Activated CD4-positive, alpha-beta memory T cell treated with anti-CD3 and anti-CD28 coated beads, Interleukin-2, amount 10 ng/mL, durations not matched to agents 7 days and 5 days (primary cell): Measurements from ENCODE around the gene SNPH. TPM values are rescaled to one million over a fixed set of nuclear protein-coding genes. Genes with fewer than 3 reads are reported as not detected.
A peak's percentile ranks its signal among the peaks of the same experiment; 100 is the strongest.

ENCODE experiments used
- CTCF ChIA-PET: fragments of 350-600 bp; sonication (Branson Sonifier 250); formaldehyde crosslinking; loops from one replicate; lab custom pipeline; 2021; ENCODE audit warnings: antibody characterized with exemption, inconsistent platforms; lab: Charles Lee
- POLR2A ChIA-PET: fragments of 350-600 bp; sonication (Branson Sonifier 250); formaldehyde crosslinking; loops from one replicate; lab custom pipeline; 2021; ENCODE audit warnings: antibody characterized with exemption; lab: Charles Lee
- DNase-seq: peaks from one replicate; pipeline ENCODE4 v3.0.0-alpha.2; 2020
- H3K27ac Mint-ChIP-seq: one replicate; pipeline ENCODE4 v1.8.0; 2021; ENCODE audit warnings: mild to moderate bottlenecking, mixed read lengths
- H3K27me3 Mint-ChIP-seq: one replicate; pipeline ENCODE4 v1.8.0; 2021; ENCODE audit warnings: mixed read lengths
- H3K36me3 Mint-ChIP-seq: one replicate; pipeline ENCODE4 v1.8.0; 2021; ENCODE audit warnings: low read depth, mixed read lengths
- H3K4me1 Mint-ChIP-seq: one replicate; pipeline ENCODE4 v1.8.0; 2021; ENCODE audit warnings: mixed read lengths
- H3K4me3 Mint-ChIP-seq: one replicate; pipeline ENCODE4 v1.8.0; 2021; ENCODE audit warnings: mild to moderate bottlenecking, mixed read lengths
- H3K9me3 Mint-ChIP-seq: one replicate; pipeline ENCODE4 v1.8.0; 2021; ENCODE audit warnings: mixed read lengths
- total RNA-seq, 2 experiments: library from RNA; stranded (reverse); gene quantifications; one replicate each; pipeline ENCODE4 v1.2.3, GENCODE V29; 2021

SNPH gene
- total RNA-seq, 2 experiments from 2014 or later: 2.9 to 3.0 TPM

DNA sequence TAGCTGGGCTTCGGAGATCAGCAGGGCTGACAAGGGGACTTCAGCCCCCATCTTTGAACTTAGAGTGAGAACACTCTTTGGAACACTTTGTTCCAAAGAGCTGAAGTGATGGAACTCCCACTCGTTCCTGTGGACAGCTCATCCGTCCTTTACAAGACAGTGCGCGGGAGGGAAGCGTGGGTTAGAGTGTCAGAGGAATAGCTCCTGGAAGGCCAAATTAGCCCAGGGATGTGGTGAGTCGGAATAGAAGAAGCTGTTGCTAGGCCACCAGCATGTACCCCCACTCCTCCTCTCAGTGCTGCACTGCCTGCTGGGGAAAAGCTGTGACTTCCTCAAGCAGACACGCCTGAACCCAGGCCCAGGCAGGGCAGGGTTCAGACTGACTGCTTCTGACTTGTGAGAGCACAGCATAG lies 61.2 kb downstream of the SNPH start:
- H3K36me3 Mint-ChIP-seq: peaks cover 20% of the 10 kb centered on the region
- DNase-seq: peak; percentile 18
- H3K27me3 Mint-ChIP-seq: no peaks in the 10 kb centered on the region
- POLR2A ChIA-PET: interaction anchor here (1.0 to 4.3 kb wide), 8 partner anchors 26 to 208 kb away, joined by 3 to 47 read pairs (median 7); partner anchors contain the start of genes FKBP1A and NSFL1C
- H3K4me1 Mint-ChIP-seq: peaks cover 37% of the 10 kb centered on the region
- H3K27ac Mint-ChIP-seq: peak overlapping the region; percentile 57
- H3K9me3 Mint-ChIP-seq: no peaks in the 10 kb centered on the region
- CTCF ChIA-PET: interaction anchor here (0.7 to 1.3 kb wide), 6 partner anchors 12 to 64 kb away, joined by 3 to 4 read pairs (median 3); no protein-coding TSS in a partner anchor
- peak overlapping the region; percentile 25 for H3K4me3 Mint-ChIP-seq

DNA sequence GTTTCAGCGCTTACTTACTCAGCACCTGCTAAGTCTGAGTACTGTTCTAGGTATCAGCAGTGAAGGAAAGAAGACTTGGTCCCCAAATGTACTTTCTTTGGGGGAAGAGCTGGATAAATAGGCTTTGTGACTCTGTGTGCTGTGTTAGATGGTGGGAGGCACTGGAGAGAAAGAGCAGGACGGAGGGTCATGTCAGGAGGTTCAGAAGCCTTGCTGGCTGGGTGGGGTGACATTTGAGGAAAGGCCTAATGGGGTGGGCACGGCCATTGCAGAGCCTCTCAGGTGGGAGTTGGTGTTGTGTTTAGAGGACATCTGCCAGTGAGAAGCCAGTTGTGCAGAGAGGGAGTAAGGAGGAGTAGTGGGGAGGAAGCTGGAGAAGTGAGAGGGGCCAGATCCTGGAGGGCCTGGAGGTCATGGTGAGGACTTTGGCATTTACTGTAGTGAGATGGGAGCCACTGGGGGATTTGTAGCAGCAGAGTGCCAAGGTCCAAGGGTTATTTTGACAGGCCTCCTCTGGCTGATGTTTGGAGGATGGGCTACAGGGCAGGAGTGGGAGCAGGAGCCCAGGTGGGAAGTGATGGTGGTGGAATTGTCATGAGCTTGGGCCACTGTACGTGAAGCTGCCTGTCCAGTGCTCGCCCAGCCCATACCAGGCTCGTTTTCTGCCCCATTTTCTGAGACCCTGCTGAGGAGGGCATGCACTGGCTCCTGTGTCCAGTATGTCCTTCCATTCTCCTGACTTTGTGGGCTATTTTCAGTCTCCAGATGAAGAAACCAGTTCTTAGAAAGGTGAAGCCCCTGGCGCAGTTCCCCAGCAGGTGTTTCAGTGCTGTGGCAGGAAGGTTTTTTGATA lies 62.0 kb downstream of the SNPH start:
- CTCF ChIA-PET: interaction anchor here (0.6 to 2.8 kb wide), 7 partner anchors 13 to 509 kb away, joined by 3 to 9 read pairs (median 3); no protein-coding TSS in a partner anchor
- Mint-ChIP-seq H3K9me3 (no peaks in the 10 kb centered on the region), H3K27me3 (no peaks in the 10 kb centered on the region), H3K27ac (peak overlapping the region; percentile 57), H3K4me3 (no peak overlapping the region), H3K36me3 (peaks cover 27% of the 10 kb centered on the region), H3K4me1 (peaks cover 45% of the 10 kb centered on the region)
- POLR2A ChIA-PET: interaction anchor here (1.0 to 4.3 kb wide), 8 partner anchors 27 to 1030 kb away, joined by 3 to 47 read pairs (median 4); partner anchors contain the start of genes FKBP1A and NSFL1C
- DNase-seq: peak; percentile 12

DNA sequence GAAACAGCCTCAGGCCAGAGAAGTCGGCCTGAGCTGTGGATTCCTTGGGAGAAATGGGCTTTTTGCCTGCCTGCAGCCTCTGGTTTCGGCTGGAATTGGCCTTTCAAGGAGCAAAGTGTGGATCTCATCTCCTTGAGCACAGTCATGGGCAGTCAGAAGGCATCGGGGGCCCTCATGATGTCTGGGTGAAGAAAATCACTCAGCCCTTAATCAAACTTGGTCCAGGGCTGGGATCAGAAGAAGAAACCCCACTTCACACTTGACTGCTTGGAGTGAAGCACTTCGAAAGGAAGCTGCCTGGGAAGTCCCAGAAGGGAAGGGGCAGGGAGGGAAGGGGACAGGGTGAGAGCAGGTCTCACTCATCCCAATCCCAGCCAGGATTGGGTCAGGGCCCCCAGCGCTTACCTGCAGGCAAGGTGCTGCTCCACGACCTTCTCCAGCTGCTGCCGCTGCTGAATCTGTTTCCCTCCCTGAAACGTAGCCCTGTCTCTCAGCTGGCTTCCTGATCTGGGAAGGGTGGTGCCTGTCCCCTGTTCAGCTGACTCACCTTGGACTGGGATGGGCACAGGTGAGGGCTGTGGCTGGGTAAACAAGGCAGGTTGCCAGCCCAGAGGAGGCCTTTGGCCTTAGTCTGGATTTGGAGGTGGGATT lies 62.7 kb downstream of the SNPH start, which contains the start of gene SDCBP2:
Gene SDCBP2, minus strand, starts transcription at position 460 of the 651 bp plus-strand sequence. CDS start 8,723 bp downstream, outside the sequence.
- Mint-ChIP-seq H3K27me3 (no peaks in the 10 kb centered on the region), H3K9me3 (no peaks in the 10 kb centered on the region), H3K36me3 (peaks cover 27% of the 10 kb centered on the region), H3K4me1 (peaks cover 43% of the 10 kb centered on the region), H3K27ac (peak within 1 kb of the TSS; percentile 84), H3K4me3 (no peak within 1 kb of the TSS)
- peak; percentile 15 for DNase-seq
- ChIA-PET CTCF (interaction anchor here (0.8 to 2.8 kb wide), 2 partner anchors 33 to 108 kb away, joined by 4 to 9 read pairs; no protein-coding TSS in a partner anchor), POLR2A (interaction anchor here (1.0 to 4.3 kb wide), 7 partner anchors 29 to 1030 kb away, joined by 3 to 47 read pairs (median 4); partner anchors contain the start of gene FKBP1A)

GRCh38 chr20:1330075-1330830 lies 64.2 kb downstream of the SNPH start:
- Mint-ChIP-seq H3K4me1 (peaks cover 49% of the 10 kb centered on the region), H3K9me3 (no peaks in the 10 kb centered on the region), H3K27ac (peak overlapping the region; percentile 84), H3K27me3 (no peaks in the 10 kb centered on the region), H3K4me3 (no peak overlapping the region), H3K36me3 (peaks cover 27% of the 10 kb centered on the region)
- POLR2A ChIA-PET: interaction anchor here (0.8 to 1.4 kb wide), 5 partner anchors 41 to 137 kb away, joined by 3 to 4 read pairs (median 4); partner anchors contain the start of gene NSFL1C
- DNase-seq: peak; percentile 55
- CTCF ChIA-PET: interaction anchor here (0.7 to 2.8 kb wide), 2 partner anchors 14 to 107 kb away, joined by 3 to 9 read pairs; no protein-coding TSS in a partner anchor

DNA sequence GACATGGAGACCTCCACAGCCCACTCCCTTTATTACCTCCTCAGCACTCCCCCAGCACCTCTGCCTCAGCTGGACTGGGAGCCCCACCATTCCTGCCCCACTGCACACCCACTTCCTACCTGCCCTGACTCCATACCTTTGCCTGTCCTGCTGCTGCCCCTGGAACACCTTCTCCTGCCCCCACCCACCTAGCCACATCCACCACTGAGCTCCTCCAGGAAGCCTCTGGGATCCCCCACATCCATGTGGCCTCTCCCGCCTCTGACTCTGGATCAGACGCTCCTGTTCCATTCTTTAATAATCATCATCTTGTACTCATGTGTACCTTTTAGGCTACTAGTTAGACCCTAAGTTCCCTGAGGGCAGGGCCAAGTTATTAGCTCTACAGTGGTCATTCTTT lies 65.0 kb downstream of the SNPH start:
- POLR2A ChIA-PET: interaction anchor here (0.8 to 1.4 kb wide), 2 partner anchors 40 to 60 kb away, joined by 3 to 4 read pairs; no protein-coding TSS in a partner anchor
- CTCF ChIA-PET: interaction anchor here (2.8 kb wide), 1 partner anchor 106 kb away, joined by 9 read pairs; no protein-coding TSS in a partner anchor
- H3K4me1 Mint-ChIP-seq: peaks cover 52% of the 10 kb centered on the region
- H3K27me3 Mint-ChIP-seq: no peaks in the 10 kb centered on the region
- H3K9me3 Mint-ChIP-seq: no peaks in the 10 kb centered on the region
- no peak overlapping the region for H3K4me3 Mint-ChIP-seq
- DNase-seq: no peak
- peak overlapping the region; percentile 84 for H3K27ac Mint-ChIP-seq
- H3K36me3 Mint-ChIP-seq: peaks cover 27% of the 10 kb centered on the region

DNA sequence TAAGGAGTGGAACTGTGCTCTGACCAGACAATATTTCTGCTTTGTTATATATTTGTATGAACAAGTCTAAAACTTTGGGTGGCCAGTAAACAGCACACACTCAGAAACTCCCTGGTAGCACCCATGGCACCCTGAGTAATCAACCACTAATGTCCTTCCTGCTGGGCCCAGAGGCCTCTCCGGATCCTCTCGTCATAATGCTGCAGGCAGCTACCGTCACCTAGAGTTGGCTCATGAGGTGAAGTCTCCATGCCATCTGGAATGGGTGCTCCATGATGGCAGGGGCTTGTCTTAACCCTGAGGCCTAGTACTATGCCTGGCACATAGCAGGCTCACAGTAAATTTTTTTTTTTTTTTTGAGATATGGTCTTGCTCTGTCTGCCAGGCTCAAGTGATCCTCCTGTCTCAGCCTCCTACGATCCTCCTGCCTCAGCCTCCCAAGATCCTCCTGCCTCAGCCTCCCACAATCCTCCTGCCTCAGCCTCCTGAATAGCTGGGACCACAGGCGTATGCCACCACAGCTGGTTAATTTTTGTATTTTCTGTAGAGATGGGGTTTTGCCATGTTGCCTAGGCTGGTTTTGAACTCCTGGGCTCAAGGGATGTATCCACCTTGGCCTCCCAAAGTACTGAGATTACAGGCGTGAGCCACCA lies 65.8 kb downstream of the SNPH start:
- peak; percentile 10 for DNase-seq
- H3K4me3 Mint-ChIP-seq: no peak overlapping the region
- no peak overlapping the region for H3K27ac Mint-ChIP-seq
- ChIA-PET CTCF (interaction anchor here (1.2 kb wide), 1 partner anchor 26 kb away, joined by 4 read pairs; no protein-coding TSS in a partner anchor), POLR2A (interaction anchor here (0.8 kb wide), 1 partner anchor 57 kb away, joined by 3 read pairs; no protein-coding TSS in a partner anchor)
- H3K4me1 Mint-ChIP-seq: peaks cover 58% of the 10 kb centered on the region
- H3K36me3 Mint-ChIP-seq: peaks cover 27% of the 10 kb centered on the region
- H3K9me3 Mint-ChIP-seq: no peaks in the 10 kb centered on the region
- no peaks in the 10 kb centered on the region for H3K27me3 Mint-ChIP-seq

DNA sequence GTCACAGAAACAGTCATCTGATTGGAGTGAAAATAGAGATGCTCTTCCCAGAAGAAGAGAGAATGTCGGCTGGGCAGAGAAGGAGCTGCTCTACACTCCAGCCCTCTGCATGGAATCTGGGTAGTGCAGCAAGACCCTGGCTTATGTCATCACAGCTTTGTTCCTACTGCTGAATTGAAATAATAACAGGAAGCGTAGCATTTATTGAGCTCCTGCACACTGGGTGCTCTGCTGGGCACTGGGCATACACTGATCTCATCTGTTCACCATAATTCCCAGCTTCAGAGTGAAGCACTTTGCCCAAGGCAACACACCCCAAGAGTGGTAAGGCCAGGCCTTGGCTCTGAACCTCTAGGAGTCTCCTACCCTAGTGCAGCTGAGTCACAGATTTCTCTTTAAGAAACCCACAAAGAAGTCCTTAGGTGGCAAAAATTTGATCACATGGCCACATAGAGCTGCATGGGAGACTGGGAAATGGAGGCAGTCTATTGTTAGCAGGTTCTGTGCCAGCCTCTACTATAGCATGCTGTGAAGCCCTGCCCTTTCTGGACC lies 66.7 kb downstream of the SNPH start:
- DNase-seq: peak; percentile 13
- peaks cover 22% of the 10 kb centered on the region for H3K36me3 Mint-ChIP-seq
- POLR2A ChIA-PET: interaction anchor here (0.7 to 1.4 kb wide), 5 partner anchors 11 to 59 kb away, joined by 3 to 4 read pairs (median 3); no protein-coding TSS in a partner anchor
- H3K27ac Mint-ChIP-seq: no peak overlapping the region
- H3K4me1 Mint-ChIP-seq: peaks cover 58% of the 10 kb centered on the region
- CTCF ChIA-PET: interaction anchor here (0.6 to 1.2 kb wide), 2 partner anchors 25 to 29 kb away, joined by 3 to 4 read pairs; no protein-coding TSS in a partner anchor
- H3K4me3 Mint-ChIP-seq: no peak overlapping the region
- H3K9me3 Mint-ChIP-seq: no peaks in the 10 kb centered on the region
- H3K27me3 Mint-ChIP-seq: no peaks in the 10 kb centered on the region

- H3K27me3 Mint-ChIP-seq: no peaks in the 10 kb centered on the region
- peaks cover 19% of the 10 kb centered on the region for H3K36me3 Mint-ChIP-seq
- POLR2A ChIA-PET: interaction anchor here (0.7 to 1.4 kb wide), 6 partner anchors 8 to 58 kb away, joined by 3 to 4 read pairs (median 3); no protein-coding TSS in a partner anchor
- DNase-seq: peak; percentile 11
- no peak overlapping the region for H3K4me3 Mint-ChIP-seq
- H3K9me3 Mint-ChIP-seq: no peaks in the 10 kb centered on the region
- no peak overlapping the region for H3K27ac Mint-ChIP-seq
- CTCF ChIA-PET: interaction anchor here (0.6 kb wide), 1 partner anchor 28 kb away, joined by 3 read pairs; no protein-coding TSS in a partner anchor
- peaks cover 54% of the 10 kb centered on the region for H3K4me1 Mint-ChIP-seq
These were observed 67.6 kb downstream of the SNPH start for GRCh38 chr20:1333462-1334369.

DNA sequence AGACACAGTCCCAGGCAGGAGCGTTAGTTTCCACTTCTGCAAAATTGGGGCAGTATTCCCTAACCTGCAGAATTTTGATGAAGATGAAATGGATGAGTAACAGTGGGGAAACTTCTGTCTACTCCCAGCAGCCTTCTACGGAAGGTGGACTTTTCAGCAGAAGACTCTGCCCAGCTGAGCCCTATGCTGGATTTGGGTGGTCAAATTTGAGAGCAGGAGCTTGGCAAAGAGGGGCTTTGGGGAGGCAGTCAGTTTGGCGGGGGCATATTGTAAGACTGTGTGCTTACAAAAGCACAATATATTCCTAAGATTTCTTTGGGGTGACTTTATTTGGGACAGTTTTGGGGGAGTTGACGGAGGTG lies 68.3 kb downstream of the SNPH start:
- H3K27me3 Mint-ChIP-seq: no peaks in the 10 kb centered on the region
- CTCF ChIA-PET: interaction anchor here (1.0 kb wide), 1 partner anchor 8 kb away, joined by 3 read pairs; no protein-coding TSS in a partner anchor
- POLR2A ChIA-PET: interaction anchor here (1.2 to 1.4 kb wide), 2 partner anchors 8 to 58 kb away, joined by 3 to 4 read pairs; no protein-coding TSS in a partner anchor
- peaks cover 50% of the 10 kb centered on the region for H3K4me1 Mint-ChIP-seq
- H3K9me3 Mint-ChIP-seq: no peaks in the 10 kb centered on the region
- H3K27ac Mint-ChIP-seq: no peak overlapping the region
- peak; percentile 9 for DNase-seq
- peaks cover 19% of the 10 kb centered on the region for H3K36me3 Mint-ChIP-seq
- no peak overlapping the region for H3K4me3 Mint-ChIP-seq

DNA sequence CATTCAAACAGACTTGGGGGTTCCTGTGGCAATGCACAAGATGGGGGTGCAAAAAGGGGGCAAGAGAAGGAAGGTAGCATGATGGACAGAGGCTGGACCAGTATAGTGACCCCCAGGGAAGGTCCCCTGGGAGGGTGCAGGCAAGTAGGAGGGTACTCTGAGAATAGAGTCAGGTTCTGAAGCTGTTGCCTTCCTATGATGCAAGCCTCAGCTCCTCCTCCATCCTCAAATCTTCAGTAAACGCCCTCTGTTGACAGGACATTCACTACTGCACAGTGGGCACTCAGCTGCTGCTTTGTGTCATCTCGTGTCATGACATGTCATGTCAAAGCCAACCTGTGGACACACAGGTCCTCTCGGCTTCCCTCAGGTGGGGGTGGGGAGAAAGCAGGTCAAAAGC lies 68.7 kb downstream of the SNPH start:
- Mint-ChIP-seq H3K27ac (no peak overlapping the region), H3K4me3 (no peak overlapping the region), H3K36me3 (peaks cover 16% of the 10 kb centered on the region), H3K9me3 (no peaks in the 10 kb centered on the region), H3K27me3 (no peaks in the 10 kb centered on the region), H3K4me1 (peaks cover 45% of the 10 kb centered on the region)
- ChIA-PET CTCF (interaction anchor here (1.0 kb wide), 1 partner anchor 9 kb away, joined by 3 read pairs; no protein-coding TSS in a partner anchor), POLR2A (interaction anchor here (1.2 to 1.4 kb wide), 2 partner anchors 9 to 57 kb away, joined by 3 to 4 read pairs; no protein-coding TSS in a partner anchor)
- DNase-seq: peak; percentile 14
